ENCODE data around the gene NEAT1.

DNA sequence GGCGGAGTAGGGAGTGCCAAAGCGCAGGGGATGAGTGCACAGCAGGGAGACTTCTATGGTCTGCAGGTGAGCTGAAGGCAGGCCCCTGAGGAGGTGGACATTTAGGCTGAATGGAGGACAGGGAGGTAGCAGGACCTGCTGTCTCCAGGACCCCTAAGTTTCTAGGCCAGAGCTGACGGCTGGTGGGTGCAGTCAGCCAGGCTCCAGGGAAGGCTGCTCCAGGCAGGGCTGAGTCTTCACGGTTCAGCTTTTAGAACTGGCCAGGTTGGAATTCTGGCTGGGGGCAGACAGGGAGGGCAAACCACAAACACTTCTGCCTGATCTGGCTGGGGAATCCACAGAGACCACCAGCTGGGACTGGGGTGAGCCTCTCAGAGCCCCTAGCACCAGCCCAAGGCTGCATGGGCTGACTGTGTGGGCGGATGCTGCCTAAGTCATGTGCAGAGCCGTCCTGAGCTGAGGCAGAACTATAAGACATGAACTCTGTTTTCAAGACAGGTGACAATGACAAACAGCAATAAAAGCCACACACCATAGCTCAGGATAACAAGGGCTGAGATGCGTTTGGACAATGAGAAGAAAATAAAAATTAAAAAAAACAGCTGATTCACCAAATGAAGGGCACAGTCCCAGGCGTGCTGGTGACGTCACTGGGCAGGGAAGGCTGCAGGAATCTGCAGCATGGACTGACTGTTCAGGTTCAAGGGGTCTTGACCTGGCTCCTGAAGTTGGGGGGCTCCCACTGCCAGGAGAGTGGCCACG, 65.9 kb downstream of the NEAT1 start:
- TF ChIP-seq, protein P1, sequence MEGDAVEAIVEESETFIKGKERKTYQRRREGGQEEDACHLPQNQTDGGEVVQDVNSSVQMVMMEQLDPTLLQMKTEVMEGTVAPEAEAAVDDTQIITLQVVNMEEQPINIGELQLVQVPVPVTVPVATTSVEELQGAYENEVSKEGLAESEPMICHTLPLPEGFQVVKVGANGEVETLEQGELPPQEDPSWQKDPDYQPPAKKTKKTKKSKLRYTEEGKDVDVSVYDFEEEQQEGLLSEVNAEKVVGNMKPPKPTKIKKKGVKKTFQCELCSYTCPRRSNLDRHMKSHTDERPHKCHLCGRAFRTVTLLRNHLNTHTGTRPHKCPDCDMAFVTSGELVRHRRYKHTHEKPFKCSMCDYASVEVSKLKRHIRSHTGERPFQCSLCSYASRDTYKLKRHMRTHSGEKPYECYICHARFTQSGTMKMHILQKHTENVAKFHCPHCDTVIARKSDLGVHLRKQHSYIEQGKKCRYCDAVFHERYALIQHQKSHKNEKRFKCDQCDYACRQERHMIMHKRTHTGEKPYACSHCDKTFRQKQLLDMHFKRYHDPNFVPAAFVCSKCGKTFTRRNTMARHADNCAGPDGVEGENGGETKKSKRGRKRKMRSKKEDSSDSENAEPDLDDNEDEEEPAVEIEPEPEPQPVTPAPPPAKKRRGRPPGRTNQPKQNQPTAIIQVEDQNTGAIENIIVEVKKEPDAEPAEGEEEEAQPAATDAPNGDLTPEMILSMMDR (IDR thresholded peaks at IDR 0.05) = no peak
- no peak for TF ChIP-seq POLR2A (IDR thresholded peaks at IDR 0.05)
